ENCODE results near the gene CACNA1A.
"Not testable (repeated sequence)": the region's sequence is repeated elsewhere in the genome, so short reads cannot be mapped to it uniquely, and the experiment has no call there.

CACNA1A gene

DNA sequence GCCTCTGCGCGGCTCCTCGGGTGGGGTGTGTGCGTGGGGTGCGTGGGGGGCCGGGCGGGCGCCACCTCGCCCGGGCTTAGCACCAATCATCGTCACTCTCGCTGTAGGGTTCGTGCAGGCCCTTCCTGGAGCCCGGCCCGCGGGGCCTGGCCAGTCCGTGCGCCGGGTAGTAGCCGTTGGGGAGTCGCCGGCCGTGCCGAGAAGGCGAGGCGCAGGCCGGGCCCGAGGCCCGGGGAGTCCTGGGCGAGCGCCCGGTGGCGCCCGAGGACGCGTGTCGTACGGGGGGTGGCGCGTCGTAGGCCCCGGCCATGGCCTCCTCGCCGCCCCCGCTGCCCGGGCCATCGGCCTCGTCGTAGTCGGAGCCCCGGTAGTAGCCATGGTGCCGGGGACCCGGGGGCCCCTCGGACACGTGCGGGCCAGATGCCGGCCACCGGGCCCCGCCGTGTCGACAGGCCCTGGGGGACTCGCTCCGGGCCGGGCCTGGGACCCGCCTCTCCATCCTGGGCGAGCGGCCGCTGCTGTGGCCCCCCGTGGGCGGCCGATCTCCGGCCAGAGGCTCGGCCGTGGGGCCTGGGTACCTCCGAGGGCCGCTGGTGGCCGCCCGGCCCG, 298.9 kb downstream of the CACNA1A start:
- TF ChIP-seq CTCF (conservative IDR thresholded peaks at IDR 0.05; ENCODE audit: low read depth, low read length), result no peak
- no peak for DNase-seq (ENCODE audit: low read depth)
- peak overlapping the region; percentile 51 for H3K4me3 ChIP-seq (ENCODE audit: low read depth, low read length)

- no peak for TF ChIP-seq CTCF (conservative IDR thresholded peaks at IDR 0.05; ENCODE audit: low read depth, low read length)
- DNase-seq (ENCODE audit: low read depth), result no peak
- no peak overlapping the region for H3K4me3 ChIP-seq (ENCODE audit: low read depth, low read length)
These were observed 299.7 kb downstream of the CACNA1A start for GRCh38 chr19:13206587-13206986.

DNA sequence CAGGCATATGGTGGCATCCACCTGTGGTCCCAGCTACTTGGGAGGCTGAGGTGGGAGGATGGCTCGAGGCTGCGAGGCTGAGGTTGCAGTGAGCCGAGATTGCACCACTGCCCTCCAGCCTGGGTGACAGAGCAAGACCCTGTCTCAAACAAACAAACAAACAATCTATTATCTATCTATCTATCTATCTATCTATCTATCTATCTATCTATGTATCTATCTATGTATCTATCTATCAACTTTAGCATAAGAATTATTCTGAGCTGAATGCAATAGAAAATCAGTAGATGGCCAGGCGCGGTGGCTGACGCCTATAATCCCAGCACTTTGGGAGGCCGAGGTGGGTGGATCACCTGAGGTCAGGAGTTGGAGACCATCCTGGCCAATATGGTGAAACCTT, 304.2 kb downstream of the CACNA1A start:
- H3K4me3 ChIP-seq (ENCODE audit: low read depth, low read length); DNase-seq (ENCODE audit: low read depth): not testable (repeated sequence)

DNA sequence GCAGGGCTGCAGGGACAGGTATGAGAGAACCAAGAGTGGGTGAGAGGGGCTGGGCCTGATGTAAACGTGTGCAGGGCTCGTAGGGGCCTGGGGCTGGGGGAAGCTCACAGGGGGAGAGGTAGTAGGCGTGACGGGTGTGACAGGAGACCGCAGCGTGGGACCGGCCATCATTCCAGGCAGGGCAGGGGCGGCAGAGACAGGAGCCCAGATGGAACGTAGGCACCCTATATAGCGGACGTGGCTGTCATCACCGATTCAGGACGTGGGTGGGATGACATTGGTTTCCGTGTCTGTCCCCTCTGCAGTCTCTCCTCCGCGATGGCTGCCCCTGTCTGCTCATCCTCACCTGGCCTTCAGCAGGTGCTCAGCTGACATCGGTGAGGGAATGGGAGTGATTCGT, 307.6 kb downstream of the CACNA1A start:
- H3K4me3 ChIP-seq (ENCODE audit: low read depth, low read length), result no peak overlapping the region
- TF ChIP-seq CTCF (conservative IDR thresholded peaks at IDR 0.05; ENCODE audit: low read depth, low read length), result no peak
- DNase-seq (ENCODE audit: low read depth), result no peak

- no peak for DNase-seq (ENCODE audit: low read depth)
- TF ChIP-seq CTCF (conservative IDR thresholded peaks at IDR 0.05; ENCODE audit: low read depth, low read length), result peak; percentile 1
- H3K4me3 ChIP-seq (ENCODE audit: low read depth, low read length), result no peak overlapping the region
These were observed 310.6 kb downstream of the CACNA1A start for GRCh38 chr19:13195678-13196077.

DNA sequence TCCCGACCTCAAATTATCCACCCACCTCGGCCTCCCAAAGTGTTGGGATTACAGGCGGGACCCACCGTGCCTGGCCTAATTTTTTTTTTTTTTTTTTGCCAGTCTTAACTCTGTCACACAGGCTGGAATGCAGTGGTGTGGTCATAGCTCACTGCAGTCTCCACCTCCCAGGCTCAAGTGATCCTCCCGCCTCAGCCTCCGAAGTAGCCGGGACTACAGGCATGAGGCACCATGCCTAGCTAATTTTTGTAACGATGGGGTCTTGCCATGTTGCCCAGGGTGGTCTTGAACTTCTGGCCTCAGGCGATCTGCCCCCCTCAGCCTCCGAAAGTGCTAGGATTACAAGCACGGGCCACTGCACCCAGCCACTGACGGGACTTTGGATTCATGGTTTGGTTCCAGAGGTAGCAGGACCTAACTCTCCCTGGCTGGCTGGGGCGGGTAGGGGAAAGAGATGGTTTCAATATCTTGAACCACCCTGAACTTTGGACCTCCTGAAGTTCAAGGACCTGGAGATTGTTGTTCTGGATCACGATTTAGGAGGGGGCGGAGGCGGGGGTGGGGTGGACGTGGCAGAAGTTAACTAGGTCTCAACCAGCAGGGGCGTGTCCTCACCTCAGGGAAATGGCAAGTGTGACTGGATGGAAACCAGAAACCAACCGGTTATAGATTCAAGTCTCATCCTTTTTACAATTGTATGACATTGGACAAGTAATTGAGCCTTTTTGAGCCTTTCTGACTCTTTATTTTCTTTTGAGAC, 315.3 kb downstream of the CACNA1A start:
- no peak overlapping the region for H3K4me3 ChIP-seq (ENCODE audit: low read depth, low read length)
- no peak for DNase-seq (ENCODE audit: low read depth)
- no peak for TF ChIP-seq CTCF (conservative IDR thresholded peaks at IDR 0.05; ENCODE audit: low read depth, low read length)

DNA sequence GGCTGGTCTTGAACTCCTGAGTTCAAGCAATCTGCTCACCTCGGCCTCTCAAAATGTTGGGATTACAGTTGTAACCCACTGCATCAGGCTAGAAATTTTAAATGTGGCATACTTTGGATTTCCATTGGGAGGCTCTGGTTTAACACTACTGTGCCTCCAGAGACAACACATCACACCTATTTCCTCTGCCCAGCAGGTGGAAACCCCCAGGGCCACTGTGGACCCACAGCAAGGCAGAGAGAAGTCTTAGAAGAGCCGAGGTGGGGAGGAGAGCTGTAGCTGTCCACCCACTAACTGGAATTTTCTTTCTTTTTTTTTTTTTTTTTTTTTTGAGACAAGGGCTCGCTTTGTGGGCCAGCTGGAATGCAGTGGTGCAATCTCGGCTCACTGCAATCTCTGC, 316.7 kb downstream of the CACNA1A start:
- no peak overlapping the region for H3K4me3 ChIP-seq (ENCODE audit: low read depth, low read length)
- TF ChIP-seq CTCF (conservative IDR thresholded peaks at IDR 0.05; ENCODE audit: low read depth, low read length), result no peak
- peak; percentile 21 for DNase-seq (ENCODE audit: low read depth)

Data from choroid plexus epithelial cell (primary cell).